DOHH2 (cell line): ENCODE data around the gene FGGY.

Experiments
- CTCF ChIP-seq: fragments of 200-600 bp; sonication (generic); IDR thresholded peaks from one replicate; pipeline ENCODE4 v1.5.1; 2014; ENCODE audit warnings: antibody characterized with exemption, mild to moderate bottlenecking, low read depth, low read length; ENCODE audit not compliant: poor library complexity, severe bottlenecking
- EZH2phosphoT487 ChIP-seq: fragments of 200-600 bp; sonication (generic); IDR thresholded peaks from 2 replicates; pipeline ENCODE4 v1.6.1; 2017; ENCODE audit warnings: borderline replicate concordance, mild to moderate bottlenecking, antibody characterized with exemption, low read length, moderate library complexity, mixed read lengths

GRCh38 chr1:59477286-59477685 lies 180.4 kb downstream of the FGGY start:
- TF ChIP-seq CTCF: no peak
- no peak for TF ChIP-seq EZH2phosphoT487
